SJSA1 (cell line): ENCODE results near the gene FCHSD1. TPM values are rescaled to one million over a fixed set of nuclear protein-coding genes. Genes with fewer than 3 reads are reported as not detected.

ENCODE experiments used
- DNase-seq, 2 experiments: peaks; one replicate each; pipeline ENCODE4 v3.0.0-alpha.2; 2015 to 2020; ENCODE audit warnings: low spot score in 2 of 2, low read depth in 1 of 2
- H3K27ac ChIP-seq: fragments of 250-450 bp; sonication (Bioruptor Pico); 2 replicates; pipeline ENCODE4 v1.5.1; 2020; ENCODE audit warnings: mild to moderate bottlenecking, moderate library complexity
- H3K27me3 ChIP-seq: fragments of 250-450 bp; sonication (Bioruptor Pico); replicated peaks from 2 replicates; pipeline ENCODE4 v1.5.1; 2020; ENCODE audit warnings: mild to moderate bottlenecking, moderate library complexity
- H3K36me3 ChIP-seq: fragments of 250-450 bp; sonication (Bioruptor Pico); 2 replicates; pipeline ENCODE4 v1.5.1; 2020; ENCODE audit warnings: mild to moderate bottlenecking
- H3K4me1 ChIP-seq: fragments of 250-450 bp; sonication (Bioruptor Pico); replicated peaks from 2 replicates; pipeline ENCODE4 v1.6.1; 2021; ENCODE audit warnings: mild to moderate bottlenecking
- H3K4me3 ChIP-seq: fragments of 250-450 bp; sonication (Bioruptor Pico); 2 replicates; pipeline ENCODE4 v1.5.1; 2020; ENCODE audit warnings: mild to moderate bottlenecking
- H3K9me3 ChIP-seq: fragments of 250-450 bp; sonication (Bioruptor Pico); replicated peaks from 2 replicates; pipeline ENCODE4 v1.5.1; 2020; ENCODE audit warnings: mild to moderate bottlenecking
- total RNA-seq: library from RNA; depleted of rRNA; stranded (reverse); fragments of >200 nt; shearing (Covaris generic); gene quantifications from 2 replicates; pipeline ENCODE4 v1.2.3, GENCODE V29; 2014

Gene FCHSD1
- total RNA-seq, 1 experiment from 2014 or later, result 33.2 TPM

DNA sequence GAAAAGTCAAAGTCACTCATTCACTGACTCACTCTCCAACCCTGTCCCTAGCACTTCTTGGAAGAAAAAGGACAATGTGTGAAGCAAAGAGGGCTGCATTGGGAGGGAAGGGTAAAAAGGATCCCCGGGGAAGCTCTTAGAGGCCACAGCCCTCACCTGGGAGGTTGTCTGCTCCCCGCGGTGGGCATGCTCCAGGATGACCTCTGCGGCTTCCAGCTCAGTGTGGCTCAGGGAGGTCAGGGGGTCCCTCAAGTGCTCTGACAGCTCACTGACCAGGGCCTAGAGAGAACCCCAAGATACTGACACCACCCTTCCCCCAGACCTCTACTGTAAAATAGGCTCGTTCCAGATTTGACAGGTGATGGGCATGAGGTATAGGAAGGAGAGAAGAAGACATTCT, 4.0 kb downstream of the FCHSD1 start:
- Histone ChIP-seq H3K4me3 (no peak overlapping the region), H3K27ac (no peak overlapping the region), H3K36me3 (peaks cover 68% of the 10 kb centered on the region), H3K9me3 (no peaks in the 10 kb centered on the region), H3K27me3 (no peaks in the 10 kb centered on the region), H3K4me1 (peaks cover 11% of the 10 kb centered on the region)
- no peak for DNase-seq

DNA sequence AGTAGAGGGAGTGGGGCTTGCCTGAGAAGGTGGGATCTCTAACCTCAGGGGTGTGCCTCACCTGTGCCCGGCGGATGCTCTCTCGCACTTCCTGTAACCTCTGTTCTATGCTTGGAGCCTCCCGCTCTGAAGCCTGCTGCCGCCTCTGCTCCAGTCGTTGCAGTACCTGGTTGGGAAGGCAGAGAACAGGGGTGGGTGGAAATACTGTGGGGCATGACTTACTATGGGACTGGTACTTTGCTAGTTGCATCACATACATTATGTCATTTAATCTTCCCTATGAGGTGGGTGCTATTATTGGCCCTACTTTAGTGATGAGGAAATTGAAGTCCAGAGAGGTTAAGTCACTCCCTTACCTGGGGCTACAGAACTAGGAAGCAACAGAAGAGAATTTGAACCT, 5.2 kb downstream of the FCHSD1 start:
- no peaks in the 10 kb centered on the region for H3K27me3 ChIP-seq
- H3K4me3 ChIP-seq, result no peak overlapping the region
- H3K4me1 ChIP-seq, result peaks cover 17% of the 10 kb centered on the region
- H3K27ac ChIP-seq, result no peak overlapping the region
- DNase-seq, result no peak
- H3K9me3 ChIP-seq, result no peaks in the 10 kb centered on the region
- H3K36me3 ChIP-seq, result peaks cover 77% of the 10 kb centered on the region

DNA sequence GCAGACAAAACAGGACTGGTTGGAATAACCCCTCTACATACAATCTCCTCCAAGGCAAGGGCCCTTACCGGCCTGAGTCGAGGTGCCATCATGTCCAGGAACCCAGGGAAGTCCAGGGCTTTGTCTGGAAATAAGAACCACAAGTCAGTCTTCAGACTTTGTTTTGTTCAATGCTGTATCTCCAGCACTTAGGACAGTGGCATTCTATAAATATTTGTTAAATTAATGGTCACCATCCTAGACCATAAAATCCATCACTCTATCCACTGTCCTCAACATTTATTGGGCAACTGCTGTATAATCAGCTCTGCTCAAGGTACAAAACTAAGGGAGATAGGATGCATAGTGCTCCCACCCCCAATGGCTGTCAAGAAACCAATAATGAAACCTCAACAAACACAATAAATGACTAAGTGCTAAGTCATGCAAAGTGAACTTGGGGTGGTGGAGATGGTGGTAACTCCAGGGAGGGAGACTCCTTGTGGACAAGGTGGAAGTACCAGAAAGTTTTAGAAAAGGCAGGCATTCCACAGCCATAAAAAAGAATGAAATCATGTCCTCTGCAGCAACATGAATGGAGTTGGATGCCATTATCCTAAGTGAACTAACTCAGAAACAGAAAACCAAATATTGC, 9.5 kb downstream of the FCHSD1 start:
- Histone ChIP-seq H3K36me3 (peaks cover 55% of the 10 kb centered on the region), H3K27ac (no peak overlapping the region), H3K4me3 (no peak overlapping the region), H3K4me1 (peaks cover 27% of the 10 kb centered on the region), H3K27me3 (no peaks in the 10 kb centered on the region), H3K9me3 (no peaks in the 10 kb centered on the region)
- DNase-seq, result peak; percentile 73 to 86

DNA sequence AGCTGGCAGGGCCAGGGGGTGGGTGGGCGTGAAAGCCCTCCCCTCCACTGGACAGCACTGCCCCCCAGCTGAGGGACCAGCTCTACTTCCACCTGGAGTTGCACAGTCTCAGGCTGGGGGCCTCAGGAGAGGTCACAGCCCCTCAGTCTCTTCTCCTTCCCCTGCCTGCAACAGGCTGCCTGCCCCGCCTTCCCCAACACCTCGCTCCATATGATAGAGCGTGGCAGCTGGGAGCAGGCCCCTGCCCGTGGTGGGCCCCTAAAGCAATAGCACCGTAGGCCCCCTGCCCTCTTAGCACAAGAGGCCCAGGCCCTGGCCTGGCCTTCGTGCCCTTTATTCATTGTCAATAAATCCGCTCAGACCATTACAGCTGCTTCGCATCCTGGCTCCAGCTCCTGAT, 10.5 kb downstream of the FCHSD1 start:
- no peak overlapping the region for H3K27ac ChIP-seq
- H3K36me3 ChIP-seq, result peaks cover 49% of the 10 kb centered on the region
- H3K4me3 ChIP-seq, result no peak overlapping the region
- H3K4me1 ChIP-seq, result peaks cover 31% of the 10 kb centered on the region
- no peaks in the 10 kb centered on the region for H3K27me3 ChIP-seq
- no peak for DNase-seq
- no peaks in the 10 kb centered on the region for H3K9me3 ChIP-seq

DNA sequence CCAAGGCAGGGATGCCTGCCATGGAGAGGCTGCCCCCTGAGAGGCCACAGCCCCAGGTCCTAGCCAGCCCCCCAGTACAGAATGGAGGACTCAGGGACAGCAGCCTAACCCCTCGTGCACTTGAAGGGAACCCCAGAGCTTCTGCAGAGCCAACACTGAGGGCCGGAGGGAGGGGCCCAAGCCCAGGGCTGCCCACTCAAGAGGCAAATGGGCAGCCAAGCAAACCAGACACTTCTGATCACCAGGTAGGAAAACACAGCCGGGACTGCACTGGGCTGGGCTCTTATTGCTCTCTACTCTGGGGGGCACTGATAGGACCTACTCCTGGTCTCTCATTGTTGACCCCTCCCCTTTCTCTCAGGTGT, 11.2 kb downstream of the FCHSD1 start:
- peaks cover 36% of the 10 kb centered on the region for H3K4me1 ChIP-seq
- H3K27ac ChIP-seq, result no peak overlapping the region
- no peaks in the 10 kb centered on the region for H3K27me3 ChIP-seq
- H3K4me3 ChIP-seq, result no peak overlapping the region
- no peak for DNase-seq
- H3K36me3 ChIP-seq, result peaks cover 49% of the 10 kb centered on the region
- no peaks in the 10 kb centered on the region for H3K9me3 ChIP-seq

DNA sequence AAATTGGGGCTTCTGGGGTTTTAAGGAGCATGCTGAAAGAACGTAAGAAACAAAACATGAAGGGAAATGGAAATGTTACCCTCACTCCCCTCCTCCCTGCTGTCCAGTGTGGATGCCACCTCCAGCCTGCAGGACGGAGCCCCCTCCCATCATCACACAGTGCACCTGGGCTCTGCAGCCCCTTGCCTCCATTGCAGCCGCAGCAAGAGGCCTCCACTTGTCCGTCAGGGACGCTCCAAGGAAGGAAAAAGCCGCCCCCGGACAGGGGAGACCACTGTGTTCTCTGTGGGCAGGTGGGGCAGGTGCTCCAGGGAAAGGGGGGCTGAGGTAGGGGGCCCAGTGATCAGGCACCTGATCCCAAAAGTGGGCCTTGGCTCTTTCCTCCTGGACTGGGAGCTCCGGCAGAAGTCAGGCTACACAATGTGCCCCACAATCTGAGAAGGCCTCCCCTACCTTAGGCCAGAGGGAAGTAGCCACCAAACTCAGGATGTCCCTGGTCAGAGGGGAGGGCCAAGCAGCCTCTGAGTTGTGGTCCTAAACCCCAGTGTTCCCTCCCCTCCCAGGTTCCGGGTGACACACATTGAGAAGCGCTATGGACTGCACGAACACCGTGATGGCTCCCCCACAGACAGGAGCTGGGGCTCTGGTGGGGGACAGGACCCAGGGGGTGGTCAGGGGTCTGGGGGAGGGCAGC, 11.7 kb downstream of the FCHSD1 start:
- no peak overlapping the region for H3K27ac ChIP-seq
- no peaks in the 10 kb centered on the region for H3K27me3 ChIP-seq
- H3K4me3 ChIP-seq, result no peak overlapping the region
- DNase-seq, result no peak
- peaks cover 36% of the 10 kb centered on the region for H3K4me1 ChIP-seq
- H3K36me3 ChIP-seq, result peaks cover 49% of the 10 kb centered on the region
- no peaks in the 10 kb centered on the region for H3K9me3 ChIP-seq

DNA sequence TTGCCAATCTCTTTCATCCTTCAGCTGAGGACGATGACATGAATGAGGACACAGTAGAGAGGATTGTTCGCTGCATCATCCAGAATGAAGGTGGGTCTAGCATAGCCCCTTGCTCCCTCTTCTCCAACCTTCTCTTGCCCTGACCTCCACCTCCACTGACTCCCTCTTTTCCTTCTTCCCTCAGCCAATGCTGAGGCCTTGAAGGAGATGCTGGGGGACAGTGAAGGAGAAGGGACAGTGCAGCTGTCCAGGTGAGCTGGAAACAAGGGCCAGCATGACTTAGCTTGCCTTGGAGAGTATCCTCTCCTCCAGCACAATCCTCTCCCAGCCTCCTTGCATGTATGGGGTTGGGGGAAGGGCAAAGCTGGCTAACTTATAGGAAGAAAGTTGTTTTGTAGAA, 12.4 kb downstream of the FCHSD1 start:
- no peaks in the 10 kb centered on the region for H3K27me3 ChIP-seq
- no peak overlapping the region for H3K4me3 ChIP-seq
- no peaks in the 10 kb centered on the region for H3K9me3 ChIP-seq
- H3K36me3 ChIP-seq, result peaks cover 49% of the 10 kb centered on the region
- H3K4me1 ChIP-seq, result peaks cover 36% of the 10 kb centered on the region
- H3K27ac ChIP-seq, result no peak overlapping the region
- DNase-seq, result no peak

DNA sequence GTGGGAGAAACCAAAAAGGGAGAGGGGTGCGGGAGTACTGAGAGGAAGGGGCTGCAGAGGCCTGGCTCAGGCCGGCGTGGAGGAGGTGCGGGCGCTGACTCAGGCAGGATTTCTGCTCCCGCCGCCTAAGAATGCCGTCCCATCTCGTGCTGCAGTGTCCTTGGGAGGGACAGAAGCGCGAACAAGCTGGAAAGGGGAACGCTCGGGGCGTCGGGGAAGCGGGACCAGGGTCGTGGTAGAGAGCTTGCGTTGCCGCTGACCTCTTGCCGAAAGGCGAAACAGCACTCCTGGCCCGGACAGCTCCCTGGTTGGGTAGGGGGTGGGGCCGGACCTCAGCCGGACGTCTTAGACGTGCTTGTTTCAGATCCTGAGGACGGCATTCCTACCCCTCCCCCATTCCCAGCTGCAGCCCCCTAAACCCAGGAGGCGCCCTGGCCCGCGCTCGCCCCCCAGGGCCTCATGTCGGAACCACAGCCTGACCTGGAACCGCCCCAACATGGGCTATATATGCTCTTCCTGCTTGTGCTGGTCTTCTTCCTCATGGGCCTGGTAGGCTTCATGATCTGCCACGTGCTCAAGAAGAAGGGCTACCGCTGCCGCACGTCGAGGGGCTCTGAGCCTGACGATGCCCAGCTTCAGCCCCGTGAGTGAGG, 13.3 kb downstream of the FCHSD1 start:
- peaks cover 44% of the 10 kb centered on the region for H3K36me3 ChIP-seq
- no peak overlapping the region for H3K27ac ChIP-seq
- H3K4me3 ChIP-seq, result peak overlapping the region; percentile 67
- H3K4me1 ChIP-seq, result peaks cover 36% of the 10 kb centered on the region
- H3K27me3 ChIP-seq, result no peaks in the 10 kb centered on the region
- H3K9me3 ChIP-seq, result no peaks in the 10 kb centered on the region
- DNase-seq, result peak; percentile 54 to 83

DNA sequence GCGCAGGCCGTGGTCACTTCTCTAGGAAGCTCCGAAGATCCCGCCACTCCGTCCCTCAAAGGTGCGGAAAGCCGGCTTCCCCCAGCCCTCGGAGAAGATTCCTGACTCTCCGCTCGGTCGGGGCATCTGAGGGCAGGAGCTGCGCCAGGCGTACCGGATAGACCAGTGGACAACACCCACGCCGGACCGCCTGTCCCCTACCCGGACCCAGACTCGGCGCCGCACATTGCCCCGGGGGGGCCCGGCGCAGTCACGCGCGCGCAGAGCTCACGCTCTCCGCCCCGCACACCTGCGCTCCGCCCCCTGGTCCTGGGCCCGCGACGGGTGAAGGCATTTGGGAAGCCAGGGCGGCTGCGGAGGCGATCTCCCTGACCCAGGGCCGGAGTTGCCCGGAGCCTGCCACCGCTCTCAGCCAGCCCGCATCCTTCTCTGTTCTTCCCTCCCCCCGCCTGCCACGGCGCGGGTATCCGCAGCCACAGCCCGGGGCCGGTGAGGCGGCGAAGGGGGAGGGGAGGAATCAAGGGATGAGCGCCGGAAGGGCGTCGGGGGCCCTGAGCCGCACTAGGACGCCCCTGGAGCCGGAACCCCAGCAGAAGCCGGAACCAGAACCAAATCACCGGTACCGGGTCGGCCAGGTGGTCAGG, 14.0 kb downstream of the FCHSD1 start:
- peaks cover 44% of the 10 kb centered on the region for H3K36me3 ChIP-seq
- H3K27me3 ChIP-seq, result no peaks in the 10 kb centered on the region
- H3K9me3 ChIP-seq, result no peaks in the 10 kb centered on the region
- DNase-seq, result peak in 1 of 2 experiments; percentile 47
- H3K4me3 ChIP-seq, result peak overlapping the region; percentile 67
- no peak overlapping the region for H3K27ac ChIP-seq
- H3K4me1 ChIP-seq, result peaks cover 34% of the 10 kb centered on the region

DNA sequence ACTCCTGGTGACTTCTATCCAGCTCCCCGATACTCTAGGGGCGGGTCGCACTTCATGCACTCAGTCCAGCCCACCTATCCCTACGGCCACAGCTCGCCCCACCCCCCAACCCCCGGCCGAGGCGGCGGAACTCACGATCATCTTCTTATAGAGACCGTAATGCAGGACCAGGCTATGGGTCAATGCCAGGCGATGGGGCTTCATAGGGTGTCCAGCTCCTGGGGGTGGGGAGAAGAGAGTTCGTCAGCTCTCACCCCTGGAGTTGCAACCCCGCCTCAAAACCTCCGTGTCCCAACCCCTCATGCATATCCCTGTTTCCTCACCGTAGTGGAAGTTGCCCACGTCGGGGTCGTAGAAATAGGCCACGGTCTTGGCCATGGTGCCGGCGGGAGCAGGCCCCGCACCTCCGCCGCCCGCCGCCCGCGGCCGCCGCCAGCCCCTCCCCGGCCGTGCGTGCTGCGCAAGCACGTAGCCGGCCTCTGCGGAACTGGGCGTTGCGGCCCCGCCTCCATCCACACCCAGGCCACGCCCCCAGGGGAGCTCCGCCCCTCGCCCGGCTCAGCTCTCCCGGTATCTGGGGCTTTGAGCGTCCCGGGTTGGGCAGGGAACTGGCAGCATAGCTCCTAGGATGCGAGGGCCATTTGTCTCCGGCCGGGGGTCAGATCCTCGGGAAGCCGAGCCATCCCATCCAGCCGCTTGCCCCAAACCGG, 14.7 kb downstream of the FCHSD1 start, which contains the start of the genes HDAC3 and RELL2:
TSS of gene HDAC3 (minus strand) at position 437 of the 710 bp plus-strand sequence. CDS start at position 378, 59 bp downstream.
TSS of gene RELL2 (plus strand) at position 585 of the 710 bp plus-strand sequence. CDS start 1,229 bp downstream, outside the sequence.
- peaks cover 44% of the 10 kb centered on the region for H3K36me3 ChIP-seq
- peak; percentile 95 to 97 for DNase-seq
- H3K27ac ChIP-seq, result no peak within 1 kb of the TSS
- peak within 1 kb of the TSS; percentile 67 for H3K4me3 ChIP-seq
- H3K4me1 ChIP-seq, result peaks cover 27% of the 10 kb centered on the region
- H3K27me3 ChIP-seq, result no peaks in the 10 kb centered on the region
- no peaks in the 10 kb centered on the region for H3K9me3 ChIP-seq

DNA sequence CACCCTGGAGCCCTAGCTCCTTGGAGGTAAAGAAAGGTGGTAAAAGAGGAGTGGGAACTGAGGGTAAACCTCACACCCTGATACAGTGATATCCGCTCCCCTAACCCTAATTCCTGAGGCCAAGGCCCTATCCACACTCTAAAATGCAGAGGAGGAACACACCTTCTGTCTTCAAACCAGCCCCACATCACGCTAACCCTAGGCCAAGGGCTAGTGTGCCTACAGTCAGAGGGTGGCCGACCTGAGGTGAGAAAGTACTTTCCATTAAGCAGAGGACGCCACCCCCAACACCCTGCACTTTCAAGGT, 15.2 kb downstream of the FCHSD1 start:
- DNase-seq, result no peak
- Histone ChIP-seq H3K27me3 (no peaks in the 10 kb centered on the region), H3K9me3 (no peaks in the 10 kb centered on the region), H3K27ac (no peak overlapping the region), H3K36me3 (peaks cover 42% of the 10 kb centered on the region), H3K4me1 (peaks cover 23% of the 10 kb centered on the region), H3K4me3 (peak overlapping the region; percentile 67)

DNA sequence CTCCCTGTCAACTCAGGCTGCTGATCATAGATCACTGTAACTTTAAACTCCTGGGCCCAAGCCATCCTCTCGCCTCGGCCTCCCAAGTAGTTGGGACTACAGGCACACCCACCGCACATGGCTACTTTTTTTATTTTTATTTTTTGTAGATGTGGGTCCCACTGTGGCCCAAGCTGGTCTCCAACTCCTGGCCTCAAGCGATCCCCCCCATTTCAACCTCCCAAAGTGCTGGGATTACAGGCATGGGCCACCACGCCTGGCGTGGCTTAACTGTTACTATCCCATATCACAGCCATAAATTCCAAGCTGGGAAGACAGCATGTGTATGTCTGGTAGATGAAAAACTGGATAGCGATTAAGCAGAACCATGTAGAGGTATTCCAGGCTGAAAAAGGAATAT, 15.6 kb downstream of the FCHSD1 start:
- Histone ChIP-seq H3K4me3 (peak overlapping the region; percentile 67), H3K4me1 (peaks cover 23% of the 10 kb centered on the region), H3K9me3 (no peaks in the 10 kb centered on the region), H3K36me3 (peaks cover 40% of the 10 kb centered on the region), H3K27ac (no peak overlapping the region), H3K27me3 (no peaks in the 10 kb centered on the region)
- DNase-seq, result no peak

DNA sequence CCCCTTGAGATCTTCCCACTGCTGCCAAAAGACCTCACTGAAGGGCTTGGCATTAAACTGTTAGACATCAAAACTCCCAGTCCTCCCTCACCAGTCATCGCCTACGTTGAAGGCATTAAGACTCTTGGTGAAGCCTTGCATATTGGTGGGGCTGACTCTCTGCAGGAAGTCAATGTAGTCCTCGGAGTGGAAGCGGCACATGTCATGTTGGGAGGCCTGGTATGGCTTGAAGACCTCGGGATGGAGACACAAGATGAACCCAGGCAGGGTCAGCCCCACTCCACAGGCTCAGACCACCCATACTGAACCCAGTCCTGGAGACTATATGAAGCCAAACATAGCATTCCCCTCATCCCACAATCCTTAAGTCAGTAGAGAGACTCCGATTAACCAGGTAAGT, 16.5 kb downstream of the FCHSD1 start:
- Histone ChIP-seq H3K9me3 (no peaks in the 10 kb centered on the region), H3K27me3 (no peaks in the 10 kb centered on the region), H3K36me3 (peaks cover 49% of the 10 kb centered on the region), H3K4me3 (no peak overlapping the region), H3K4me1 (peaks cover 23% of the 10 kb centered on the region), H3K27ac (no peak overlapping the region)
- DNase-seq, result no peak
